Stimulated activated CD8-positive, alpha-beta memory T cell treated with anti-CD3 and anti-CD28 coated beads, Interleukin-12 subunit alpha, Interleukin-12 subunit beta, amount 100 ng/mL, for 1 hour (primary cell): ENCODE results near the gene RBM34.

ENCODE experiments used
- DNase-seq: peaks from one replicate; pipeline ENCODE4 v3.0.0-alpha.2; 2020; ENCODE audit warnings: low read depth

RBM34 gene

DNA sequence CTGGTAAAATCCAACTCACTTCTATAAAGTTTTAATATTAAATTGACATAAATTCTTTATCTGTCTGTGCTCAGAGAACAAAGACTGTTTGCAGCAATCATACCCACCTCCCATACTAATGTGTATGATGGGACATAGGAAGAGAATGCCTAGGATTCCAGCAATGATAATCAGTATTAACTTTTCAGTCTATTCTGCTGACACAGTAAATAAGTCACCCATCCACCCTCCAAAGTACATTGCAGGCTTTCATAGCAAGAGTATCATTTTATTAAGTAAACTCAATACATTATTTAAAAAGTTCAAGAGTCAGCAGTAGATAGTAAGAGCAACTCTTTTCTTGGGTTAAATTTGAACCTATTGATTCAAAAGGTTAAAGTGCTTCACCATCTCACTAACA, 8.8 kb downstream of the RBM34 start:
- no peak for DNase-seq

DNA sequence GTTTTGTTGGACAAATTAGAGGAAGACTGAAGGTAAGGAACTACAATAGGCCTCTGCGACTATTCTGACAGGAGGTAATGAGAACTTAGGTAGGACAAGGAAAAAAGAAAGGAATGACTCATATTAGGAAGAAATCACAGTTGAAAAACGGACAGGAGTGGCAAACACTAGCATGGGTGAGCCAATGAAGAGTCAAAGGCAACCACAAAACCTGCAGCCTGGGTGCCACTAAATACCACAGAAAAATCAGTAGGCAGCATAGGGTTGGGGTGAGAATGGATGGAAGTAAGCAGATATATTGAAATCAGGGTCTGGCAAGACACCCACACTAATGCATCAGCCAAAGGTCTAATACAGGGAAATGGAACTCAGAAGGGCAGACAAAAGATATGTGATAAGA, 10.0 kb downstream of the RBM34 start:
- DNase-seq = no peak

DNA sequence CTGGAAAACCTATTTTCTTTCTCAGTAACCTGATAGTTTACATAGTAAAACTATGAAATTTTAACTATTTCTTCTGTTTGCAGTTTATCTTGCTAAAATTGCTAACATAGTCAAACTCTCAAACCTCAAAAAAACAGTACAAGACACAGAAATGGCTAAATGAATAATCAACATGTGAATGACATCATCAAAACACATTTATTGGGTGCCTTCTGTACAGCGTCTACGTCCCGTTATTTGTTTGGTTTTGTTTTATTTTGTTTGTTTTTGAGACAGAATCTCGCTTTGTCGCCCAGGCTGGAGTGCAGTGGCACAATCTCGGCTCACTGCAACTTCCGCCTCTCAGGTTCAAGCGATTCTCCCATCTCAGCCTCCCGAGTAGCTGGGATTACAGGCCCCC, 11.2 kb downstream of the RBM34 start:
- DNase-seq = no peak

DNA sequence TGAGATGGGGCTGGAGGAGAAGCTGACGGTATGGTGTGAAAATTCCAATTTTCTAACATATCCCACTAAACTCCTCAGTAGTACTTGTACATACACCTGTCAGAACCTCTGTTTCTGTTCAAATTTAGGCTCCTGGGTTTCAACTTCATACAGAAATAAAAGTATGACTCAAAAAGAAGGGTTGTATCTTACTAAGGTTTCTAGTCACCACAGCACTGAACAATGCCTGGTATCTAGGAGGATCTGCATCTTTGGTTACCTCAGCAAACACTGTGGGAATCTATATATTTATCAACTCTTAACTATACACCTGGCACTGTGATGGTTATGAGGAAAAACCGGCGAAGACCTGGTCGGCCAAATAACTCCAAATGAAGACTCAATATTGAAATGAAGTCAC, 13.8 kb downstream of the RBM34 start:
- no peak for DNase-seq

DNA sequence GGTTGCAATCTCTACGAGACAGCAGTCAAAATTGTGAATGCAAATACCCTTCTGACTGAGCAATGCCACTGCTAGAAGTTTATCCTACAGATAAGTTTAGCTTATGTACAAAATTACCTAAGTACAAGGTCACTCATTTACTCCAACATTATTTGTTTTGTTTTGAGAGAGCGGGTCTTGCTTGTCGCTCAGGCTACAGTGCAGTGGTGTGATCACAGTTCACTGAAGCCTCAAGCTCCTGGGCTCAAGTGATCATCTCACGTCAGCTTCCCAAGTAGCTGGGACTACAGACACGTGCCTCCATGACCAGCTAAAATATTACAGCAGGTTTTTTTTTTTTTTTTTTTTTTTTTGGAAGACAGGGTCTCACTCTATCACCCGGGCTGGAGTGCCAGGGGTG, 15.4 kb downstream of the RBM34 start:
- no peak for DNase-seq

DNA sequence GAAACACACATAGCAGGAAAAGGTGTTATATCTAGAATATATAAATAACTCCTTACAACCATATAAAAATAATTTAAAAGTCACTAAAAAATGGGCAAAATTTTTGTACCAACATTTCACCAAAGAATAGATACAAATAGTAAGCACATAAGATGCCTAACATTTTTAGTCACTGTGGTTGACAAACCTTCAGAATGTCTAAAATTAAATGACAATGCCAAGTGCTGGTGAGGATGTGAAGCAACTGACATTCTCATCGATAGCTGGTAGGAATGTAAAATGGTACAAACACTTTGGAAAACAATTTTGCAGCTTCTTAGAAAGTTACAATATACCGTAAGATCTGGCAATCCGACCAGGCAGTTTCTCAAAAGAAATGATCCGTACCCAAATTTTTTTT, 18.1 kb downstream of the RBM34 start:
- DNase-seq = no peak

DNA sequence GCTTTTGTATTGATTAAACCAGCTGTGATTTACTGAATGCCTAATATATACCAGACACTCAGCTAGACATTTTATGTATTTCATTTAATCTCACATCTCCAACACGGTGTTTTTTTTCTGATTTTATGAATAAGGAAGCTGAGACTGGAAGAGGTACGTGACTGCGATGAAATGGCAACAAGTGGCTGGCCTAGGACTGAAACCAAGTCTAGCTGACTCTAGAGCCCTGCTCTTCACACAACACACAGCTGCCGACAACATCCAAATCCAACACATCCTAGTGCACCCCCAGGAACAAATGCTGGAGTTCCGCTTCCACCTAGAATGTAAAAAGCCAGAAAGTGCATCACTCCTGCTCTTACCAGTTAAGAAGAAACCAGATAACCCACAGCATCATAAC, 21.7 kb downstream of the RBM34 start:
- no peak for DNase-seq

DNA sequence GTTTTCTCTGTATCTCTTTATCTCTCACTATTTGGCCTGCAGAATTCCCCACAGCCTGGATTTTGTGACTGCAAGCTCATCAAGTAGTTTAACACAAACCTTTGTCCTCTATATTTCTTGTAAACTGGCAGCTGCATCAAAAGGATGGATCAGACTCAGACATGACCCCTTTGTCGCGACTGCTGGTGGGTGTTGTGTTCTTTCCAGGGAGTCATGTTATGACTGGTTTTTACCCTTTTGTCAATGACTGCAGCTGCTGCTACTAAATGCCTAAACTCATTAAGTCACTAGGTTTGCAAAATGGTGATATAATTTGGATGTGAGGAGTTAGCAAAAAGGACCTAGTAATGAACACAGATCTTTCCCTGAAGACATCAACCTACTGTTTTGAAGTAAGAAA, 22.2 kb downstream of the RBM34 start:
- DNase-seq = no peak

DNA sequence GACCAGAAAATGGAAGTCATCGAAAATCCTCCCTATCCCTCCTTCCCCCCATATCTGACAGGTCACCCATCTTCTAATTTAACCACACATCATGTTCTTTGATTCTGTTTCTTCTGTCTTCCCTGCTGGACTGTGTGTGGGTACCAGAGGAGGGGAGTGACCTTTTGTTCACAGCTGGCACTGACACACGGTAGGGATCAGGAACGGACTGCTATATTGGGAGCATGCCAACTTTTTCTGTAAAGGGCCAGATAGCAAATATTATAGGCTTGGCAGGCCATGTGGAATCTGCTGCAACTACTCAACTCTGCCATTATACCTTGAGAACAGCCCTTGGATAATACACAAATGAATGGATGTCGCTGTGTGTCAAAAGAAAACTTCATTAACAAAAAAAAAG, 24.9 kb downstream of the RBM34 start:
- DNase-seq = no peak

DNA sequence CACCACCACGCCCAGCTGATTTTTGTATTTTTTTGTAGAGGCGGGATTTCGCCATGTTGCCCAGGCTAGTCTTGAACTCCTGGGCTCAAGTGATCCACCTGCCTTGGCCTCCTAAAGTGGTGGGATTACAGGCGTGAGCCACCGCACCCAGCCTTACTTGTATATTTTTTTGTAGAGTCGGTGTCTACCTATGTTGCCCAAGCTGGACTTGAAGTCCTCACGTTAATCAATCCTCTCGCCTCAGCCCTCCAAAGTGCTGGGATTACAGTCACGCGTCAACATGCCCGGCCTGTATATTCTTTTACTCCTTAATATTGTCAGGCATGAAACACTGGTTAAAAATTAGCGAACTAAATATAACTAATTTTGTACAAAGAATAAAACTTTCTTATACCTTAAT, 26.9 kb downstream of the RBM34 start:
- DNase-seq = no peak

DNA sequence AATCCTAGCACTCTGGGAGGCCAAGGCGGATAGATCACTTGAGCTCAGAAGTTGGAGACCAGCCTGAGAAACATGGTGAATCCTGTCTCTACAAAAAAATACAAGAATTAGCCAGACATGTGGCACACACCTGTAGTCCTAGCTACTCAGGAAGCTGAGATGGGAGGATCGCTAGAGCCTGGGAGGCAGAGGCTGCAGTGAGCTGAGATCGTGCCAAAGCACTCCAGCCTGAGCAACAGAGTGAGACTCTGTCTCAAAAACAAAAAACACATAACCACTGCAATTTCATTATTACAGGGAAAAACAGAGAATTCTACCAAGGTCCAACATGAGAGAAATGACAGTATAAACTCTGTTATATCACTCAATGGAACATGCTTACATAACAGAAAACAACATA, 28.0 kb downstream of the RBM34 start:
- DNase-seq = no peak

DNA sequence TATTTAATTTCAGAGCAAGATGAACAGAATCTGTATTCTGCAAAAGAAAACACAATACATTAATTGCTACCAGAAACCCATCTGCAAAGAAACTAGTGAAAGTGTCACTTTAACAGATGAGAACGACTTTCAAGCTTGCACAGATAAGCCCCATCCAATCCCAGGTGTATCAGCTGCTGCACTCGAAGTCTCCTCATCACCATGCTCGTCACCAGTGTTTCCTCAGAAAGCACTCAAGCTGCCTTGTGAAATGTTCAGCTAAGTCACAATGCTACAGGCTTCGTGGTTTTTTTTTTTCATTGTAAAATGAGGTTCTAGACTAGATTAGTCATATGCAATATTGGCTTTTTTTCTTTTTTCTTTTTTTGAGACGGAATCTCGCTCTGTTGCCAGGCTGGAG, 29.1 kb downstream of the RBM34 start:
- DNase-seq = no peak

DNA sequence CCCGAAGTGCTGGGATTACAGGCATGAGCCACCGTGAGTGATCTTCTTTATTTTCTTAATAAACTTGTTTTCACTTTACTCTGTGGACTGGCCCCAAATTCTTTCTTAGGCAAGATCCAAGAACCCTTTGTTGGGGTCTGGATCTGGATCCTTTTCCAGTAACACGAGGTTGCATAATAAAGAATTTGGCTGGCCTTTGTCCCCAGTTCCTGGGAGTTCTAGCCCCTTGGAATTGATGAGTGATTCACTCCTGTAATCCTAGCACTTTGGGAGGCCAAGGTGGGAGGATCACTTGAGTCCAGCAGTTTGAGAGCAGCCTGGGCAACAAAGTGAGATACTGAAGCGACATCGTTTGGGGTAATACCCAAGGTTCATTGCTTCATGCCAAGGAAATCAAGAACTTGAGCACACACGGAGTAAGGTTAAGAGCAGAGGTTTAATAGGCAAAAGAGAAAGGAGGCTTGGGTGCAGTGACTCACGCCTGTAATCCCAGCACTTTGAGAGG, 30.2 kb downstream of the RBM34 start:
- DNase-seq = no peak

DNA sequence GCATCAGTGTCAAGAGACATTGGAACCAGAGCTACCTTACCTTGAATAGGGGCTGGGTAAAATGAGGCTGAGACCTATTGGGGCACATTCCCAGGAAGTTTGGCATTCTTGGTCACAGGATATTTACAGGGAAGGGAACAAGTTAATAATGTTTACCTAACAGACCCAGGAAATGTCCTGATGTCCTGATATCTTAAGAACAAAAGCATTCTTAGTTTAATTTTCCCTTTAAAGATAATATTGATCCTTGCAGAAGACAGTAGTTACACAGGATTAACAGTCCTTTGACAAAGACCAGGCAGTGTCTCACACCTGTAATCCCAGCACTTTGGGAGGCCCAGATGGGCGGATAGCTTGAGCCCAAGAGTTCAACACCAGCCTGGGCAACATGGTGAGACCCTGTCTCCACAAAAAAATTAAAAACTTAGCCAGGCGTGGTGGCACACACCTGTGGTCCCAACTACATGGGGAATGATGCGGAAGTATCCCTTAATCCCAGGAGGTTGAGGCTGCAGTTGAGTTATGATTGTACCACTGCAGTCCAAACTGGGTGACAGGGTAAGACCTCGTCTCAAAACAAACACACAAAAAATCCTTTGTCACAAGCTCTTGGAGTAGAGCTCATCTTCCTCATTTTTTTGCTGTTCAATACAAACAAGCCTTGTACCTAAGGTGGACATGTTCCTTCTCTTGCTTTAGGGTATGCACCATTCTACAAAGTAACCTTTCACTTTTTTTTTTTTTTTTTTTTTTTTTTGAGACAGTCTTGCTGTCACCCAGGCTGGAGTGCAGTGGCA, 31.1 kb downstream of the RBM34 start:
- DNase-seq = no peak

DNA sequence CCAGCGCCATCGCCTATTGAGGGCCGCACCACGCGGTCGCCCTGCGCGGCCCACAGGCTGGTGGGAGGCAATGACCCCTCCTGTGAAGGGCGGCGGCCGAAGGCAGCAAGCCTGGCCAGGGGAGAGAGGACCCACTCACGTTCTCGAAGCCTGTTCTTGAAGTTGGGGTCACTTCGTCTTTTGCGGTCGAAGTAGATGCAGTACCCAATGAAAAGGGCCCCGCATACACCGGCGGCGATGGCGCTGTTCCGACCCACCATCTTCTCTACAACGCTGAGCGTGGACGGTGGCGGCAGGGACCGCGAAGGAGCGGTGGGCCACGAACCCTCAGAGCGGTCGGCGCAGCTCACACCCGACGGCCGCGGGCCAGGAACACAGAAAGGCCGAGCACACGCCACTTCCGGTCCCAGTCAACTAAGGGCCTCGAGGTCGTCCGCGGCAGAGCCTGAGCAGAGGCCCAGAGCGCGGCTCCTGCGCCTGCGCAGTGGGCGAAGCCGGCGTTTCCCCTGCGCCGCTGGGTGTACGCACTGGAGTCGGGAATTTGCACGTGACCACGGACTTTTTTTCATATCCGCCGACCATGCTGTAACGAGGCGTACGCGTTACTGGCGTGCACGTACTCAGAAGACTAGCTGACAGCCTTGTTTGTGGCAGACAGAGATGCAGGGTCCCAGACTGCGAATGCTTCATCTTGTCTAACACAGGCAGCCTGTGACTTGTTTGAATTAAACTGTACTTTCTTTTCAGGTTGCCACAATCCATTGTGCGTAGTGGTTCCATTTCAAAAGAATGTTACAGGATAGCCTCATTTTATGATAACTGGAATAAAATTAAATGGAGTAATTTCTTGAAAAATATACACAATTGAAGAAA, 32.4 kb downstream of the RBM34 start, which contains the start of gene TOMM20:
TSS of gene TOMM20 (minus strand) at position 382 of the 873 bp plus-strand sequence. CDS start at position 260, 122 bp downstream.
- DNase-seq = peak; percentile 87

DNA sequence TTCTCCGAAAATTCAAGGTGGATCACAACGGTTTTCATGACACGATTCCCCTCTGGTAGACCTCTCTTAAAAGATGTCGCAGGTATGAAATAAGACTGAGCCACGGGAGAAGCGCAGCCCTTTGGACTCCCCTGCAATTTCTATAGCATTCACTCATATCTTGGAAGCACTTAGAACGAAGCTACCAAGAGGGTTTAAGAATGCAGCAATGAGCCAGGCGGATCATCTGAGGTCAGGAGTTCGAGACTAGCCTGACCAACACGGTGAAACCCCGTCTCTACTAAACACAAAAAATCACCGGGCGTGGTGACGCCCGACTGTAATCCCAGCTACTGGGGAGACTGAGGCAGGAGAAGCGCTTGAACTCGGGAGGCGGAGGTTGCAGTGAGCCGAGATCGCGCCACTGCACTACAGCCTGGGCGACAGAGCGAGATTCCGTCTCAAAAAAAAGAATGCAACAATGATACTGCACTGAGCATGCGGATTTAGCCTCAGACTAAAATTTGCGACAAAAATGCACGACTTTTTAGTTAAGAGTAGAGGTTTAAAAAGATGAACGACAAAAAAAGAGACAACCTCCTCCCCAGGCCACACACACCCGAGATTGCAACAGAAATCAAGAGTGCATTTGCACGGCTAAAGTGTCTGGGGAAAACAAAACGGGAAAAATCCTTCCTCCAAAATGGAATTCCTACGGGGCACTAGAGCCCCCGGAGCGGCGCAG, 33.2 kb downstream of the RBM34 start:
- no peak for DNase-seq

DNA sequence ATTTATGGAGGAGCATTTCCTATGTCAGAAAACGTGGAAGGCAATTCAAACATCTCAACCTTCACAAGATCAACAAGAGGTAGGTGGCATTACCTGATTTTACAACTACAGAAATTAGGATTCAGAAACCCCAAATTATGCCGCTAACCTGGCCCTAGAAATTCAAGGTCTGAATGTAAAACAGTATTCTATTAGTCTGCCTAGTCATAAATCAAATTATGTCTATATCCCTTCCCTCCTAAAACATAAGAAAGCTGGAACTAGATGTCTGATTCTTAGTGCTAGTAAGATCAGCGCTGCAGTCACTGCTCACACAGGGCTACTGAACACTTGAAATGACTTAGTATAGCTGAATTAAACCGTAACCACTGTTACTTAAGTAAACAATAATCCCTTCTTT, 33.8 kb downstream of the RBM34 start:
- no peak for DNase-seq

DNA sequence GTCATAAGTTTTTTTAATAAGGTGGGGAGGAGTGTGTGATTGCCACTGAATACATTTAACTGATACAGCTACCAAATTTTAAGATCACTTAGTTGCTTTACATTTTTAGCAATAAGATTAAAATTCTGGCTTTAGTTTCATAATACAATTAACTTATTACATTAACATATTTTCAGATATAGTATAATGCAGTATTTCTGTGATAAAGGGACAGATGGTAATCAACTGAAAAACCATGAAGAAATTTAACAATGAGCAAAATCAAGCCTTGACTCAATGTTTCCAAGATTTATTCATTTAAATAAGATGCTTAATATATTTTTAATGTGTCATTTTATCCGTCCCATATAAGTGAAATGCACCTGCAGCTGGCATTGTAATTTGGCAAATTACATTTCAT, 36.4 kb downstream of the RBM34 start:
- DNase-seq = no peak

DNA sequence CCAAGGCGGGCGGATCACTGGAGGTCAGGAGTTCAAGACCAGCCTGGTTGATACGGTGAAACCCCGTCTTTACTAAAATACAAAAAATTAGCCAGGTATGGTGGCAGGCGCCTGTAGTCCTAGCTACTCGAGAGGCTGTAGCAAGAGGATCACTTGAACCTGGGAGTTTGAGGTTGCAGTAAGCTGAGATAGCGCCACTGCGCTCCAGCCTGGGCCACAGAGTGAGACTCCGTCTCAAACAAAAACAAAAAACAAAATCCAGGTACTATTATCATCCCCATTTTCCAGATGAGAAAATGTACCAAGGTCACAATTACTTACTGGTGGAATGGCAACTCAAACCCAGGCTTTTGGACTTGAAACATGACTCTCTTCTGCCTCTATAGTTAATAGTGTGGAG, 36.9 kb downstream of the RBM34 start:
- DNase-seq = no peak

DNA sequence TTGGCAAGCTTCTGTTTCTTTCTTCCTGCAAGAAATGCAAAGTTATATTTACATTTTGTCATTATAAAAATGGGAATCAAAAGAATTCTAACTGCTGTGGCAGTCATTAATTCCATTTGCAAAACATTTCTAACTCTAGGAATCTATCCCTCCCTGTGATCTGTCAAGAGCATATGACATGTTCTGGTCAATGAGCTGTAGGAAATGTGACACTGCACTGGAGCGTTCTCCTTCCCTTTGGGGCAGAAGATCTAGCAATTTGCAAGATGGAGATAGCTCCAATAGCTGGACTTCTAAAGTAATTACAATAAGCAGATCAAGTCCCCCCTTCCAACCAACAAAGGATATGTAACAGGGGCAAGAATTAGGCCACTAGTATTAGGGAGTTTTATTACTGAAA, 38.7 kb downstream of the RBM34 start:
- no peak for DNase-seq

DNA sequence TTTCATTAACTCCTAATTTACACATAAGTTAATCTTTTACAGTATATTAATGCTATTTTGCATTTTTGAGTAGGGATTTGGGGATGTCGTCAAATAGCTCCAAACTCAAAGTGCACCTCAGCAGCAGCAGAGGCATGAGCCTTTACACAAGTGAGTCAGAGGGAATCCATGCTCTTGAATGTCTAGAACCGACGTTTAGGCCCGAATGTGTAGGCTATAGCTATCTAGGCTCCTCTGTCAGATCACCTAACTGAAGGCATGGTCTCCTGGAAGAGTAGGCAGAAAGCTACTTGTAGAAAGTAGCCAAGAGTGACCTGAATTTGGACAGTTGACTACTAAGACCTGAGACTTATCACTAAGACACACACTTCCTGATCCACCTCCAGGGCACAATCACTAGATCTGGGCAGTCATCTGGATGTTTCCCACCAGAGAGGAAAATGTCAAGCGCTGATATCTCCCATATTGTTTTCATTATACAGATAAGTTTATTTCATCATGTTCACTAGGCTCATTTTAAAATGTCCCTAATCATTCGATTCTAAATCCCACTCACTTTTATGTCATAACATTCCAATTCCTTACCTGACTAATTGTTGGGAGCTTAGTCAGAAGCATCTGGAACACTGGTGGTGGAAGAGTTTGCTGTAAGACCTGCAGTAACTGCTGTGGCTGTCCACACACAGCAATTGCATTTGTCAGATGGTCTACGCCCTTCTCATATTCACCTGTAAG, 47.7 kb downstream of the RBM34 start:
- no peak for DNase-seq
